Neural cell (in vitro differentiated cells): Measurements from ENCODE around the gene BMP7.

Experiments
- EZH2 ChIP-seq: fragments of 200-600, 300-800 bp; shearing (Covaris generic), sonication (generic); IDR thresholded peaks from 2 replicates; pipeline ENCODE4 v1.6.1; 2014; ENCODE audit warnings: antibody characterized with exemption, low read length, borderline replicate concordance, mild to moderate bottlenecking; ENCODE audit not compliant: insufficient read depth, poor library complexity, severe bottlenecking
- TAF1 ChIP-seq: IDR thresholded peaks from 2 replicates; pipeline ENCODE4 v1.6.1; 2012; ENCODE audit warnings: low read depth
- TF ChIP-seq, protein P1 (sequence below): fragments of 450-650 bp; IDR thresholded peaks from 2 replicates; pipeline ENCODE4 v1.5.1; 2014; ENCODE audit warnings: antibody characterized with exemption, mild to moderate bottlenecking, moderate library complexity; ENCODE audit not compliant: poor library complexity, severe bottlenecking

DNA sequence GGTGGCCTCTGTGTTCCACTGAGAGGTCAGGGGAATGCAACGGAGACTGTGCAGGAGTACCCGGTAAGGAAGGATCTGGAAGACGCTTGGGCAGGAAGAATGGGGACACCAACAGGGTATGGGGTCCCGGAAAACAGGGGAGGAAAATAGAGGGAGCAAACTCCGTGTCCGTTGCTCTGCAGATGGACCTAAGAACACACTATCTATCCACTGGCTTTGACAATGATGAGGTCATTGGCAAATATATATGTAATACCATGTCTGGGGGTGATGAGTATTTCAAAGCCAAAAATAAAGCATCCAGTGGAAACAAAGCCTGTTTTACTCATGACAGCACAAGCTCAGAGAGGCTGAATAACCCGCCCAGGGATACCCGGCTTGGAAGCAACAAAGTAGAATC, 80.2 kb downstream of the BMP7 start:
- TF ChIP-seq EZH2 (no peak), TAF1 (no peak)
- TF ChIP-seq, protein P1, sequence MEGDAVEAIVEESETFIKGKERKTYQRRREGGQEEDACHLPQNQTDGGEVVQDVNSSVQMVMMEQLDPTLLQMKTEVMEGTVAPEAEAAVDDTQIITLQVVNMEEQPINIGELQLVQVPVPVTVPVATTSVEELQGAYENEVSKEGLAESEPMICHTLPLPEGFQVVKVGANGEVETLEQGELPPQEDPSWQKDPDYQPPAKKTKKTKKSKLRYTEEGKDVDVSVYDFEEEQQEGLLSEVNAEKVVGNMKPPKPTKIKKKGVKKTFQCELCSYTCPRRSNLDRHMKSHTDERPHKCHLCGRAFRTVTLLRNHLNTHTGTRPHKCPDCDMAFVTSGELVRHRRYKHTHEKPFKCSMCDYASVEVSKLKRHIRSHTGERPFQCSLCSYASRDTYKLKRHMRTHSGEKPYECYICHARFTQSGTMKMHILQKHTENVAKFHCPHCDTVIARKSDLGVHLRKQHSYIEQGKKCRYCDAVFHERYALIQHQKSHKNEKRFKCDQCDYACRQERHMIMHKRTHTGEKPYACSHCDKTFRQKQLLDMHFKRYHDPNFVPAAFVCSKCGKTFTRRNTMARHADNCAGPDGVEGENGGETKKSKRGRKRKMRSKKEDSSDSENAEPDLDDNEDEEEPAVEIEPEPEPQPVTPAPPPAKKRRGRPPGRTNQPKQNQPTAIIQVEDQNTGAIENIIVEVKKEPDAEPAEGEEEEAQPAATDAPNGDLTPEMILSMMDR = no peak
